ENCODE results near the gene SLC18A2. TPM values are rescaled to one million over a fixed set of nuclear protein-coding genes. Genes with fewer than 3 reads are reported as not detected.

Gene SLC18A2
- polyA plus RNA-seq, 1 experiment: not detected

DNA sequence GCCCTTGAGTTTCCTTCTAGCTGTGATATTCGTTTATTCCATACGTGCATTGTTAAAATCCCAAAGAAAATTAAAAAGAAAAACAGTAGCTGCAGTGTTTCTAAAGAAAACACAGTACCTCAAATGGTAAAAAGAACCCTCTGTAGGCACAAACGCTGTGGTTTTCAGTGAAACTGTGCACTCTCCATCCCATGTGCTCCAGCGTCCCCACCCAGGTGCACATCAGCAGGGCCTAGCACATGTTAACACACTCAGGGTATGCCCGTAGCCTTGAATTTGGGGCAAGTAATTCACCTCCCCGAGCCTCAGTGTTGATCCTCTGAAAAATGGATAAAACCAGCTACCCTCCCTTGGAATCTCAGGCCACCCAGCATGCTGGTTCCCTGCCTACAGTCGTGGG lies 9.5 kb downstream of the SLC18A2 start:
- peaks cover 3% of the 10 kb centered on the region for H3K27me3 ChIP-seq (ENCODE audit: control insufficient read depth, insufficient read depth, low read length)
- POLR2A ChIA-PET: interaction anchor here (0.6 kb wide), 1 partner anchor 518 kb away, joined by 3 read pairs; no protein-coding TSS in a partner anchor
- no peak for DNase-seq (ENCODE audit: low read depth)
- H3K36me3 ChIP-seq (ENCODE audit: control insufficient read depth, insufficient read depth, low read length): no peaks in the 10 kb centered on the region
- H3K4me3 ChIP-seq (ENCODE audit: low read depth, low read length): no peak overlapping the region
- TF ChIP-seq, protein P1, sequence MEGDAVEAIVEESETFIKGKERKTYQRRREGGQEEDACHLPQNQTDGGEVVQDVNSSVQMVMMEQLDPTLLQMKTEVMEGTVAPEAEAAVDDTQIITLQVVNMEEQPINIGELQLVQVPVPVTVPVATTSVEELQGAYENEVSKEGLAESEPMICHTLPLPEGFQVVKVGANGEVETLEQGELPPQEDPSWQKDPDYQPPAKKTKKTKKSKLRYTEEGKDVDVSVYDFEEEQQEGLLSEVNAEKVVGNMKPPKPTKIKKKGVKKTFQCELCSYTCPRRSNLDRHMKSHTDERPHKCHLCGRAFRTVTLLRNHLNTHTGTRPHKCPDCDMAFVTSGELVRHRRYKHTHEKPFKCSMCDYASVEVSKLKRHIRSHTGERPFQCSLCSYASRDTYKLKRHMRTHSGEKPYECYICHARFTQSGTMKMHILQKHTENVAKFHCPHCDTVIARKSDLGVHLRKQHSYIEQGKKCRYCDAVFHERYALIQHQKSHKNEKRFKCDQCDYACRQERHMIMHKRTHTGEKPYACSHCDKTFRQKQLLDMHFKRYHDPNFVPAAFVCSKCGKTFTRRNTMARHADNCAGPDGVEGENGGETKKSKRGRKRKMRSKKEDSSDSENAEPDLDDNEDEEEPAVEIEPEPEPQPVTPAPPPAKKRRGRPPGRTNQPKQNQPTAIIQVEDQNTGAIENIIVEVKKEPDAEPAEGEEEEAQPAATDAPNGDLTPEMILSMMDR (IDR thresholded peaks at IDR 0.05; ENCODE audit: insufficient read depth, low read depth, low read length): no peak
- CTCF ChIA-PET: interaction anchor here (0.9 to 4.1 kb wide), 2 partner anchors 33 to 34 kb away, joined by 3 to 18 read pairs; no protein-coding TSS in a partner anchor

DNA sequence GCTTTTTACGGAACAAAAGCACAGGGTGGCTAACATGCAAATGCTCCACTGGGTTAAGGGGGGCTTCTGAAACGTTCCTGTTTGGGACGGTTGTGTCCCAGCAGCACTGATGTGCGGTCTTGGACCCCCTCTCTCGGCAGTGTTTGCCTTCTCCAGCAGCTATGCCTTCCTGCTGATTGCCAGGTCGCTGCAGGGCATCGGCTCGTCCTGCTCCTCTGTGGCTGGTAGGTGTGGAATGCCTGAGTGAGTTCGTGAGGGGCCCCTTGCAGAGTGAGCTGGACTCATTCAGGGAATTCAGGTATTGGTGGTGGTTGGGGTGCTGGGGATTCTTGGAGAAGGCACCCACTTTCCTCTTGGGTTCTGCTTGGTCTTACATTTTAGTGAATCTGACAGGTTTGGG lies 13.0 kb downstream of the SLC18A2 start:
- Histone ChIP-seq H3K4me3 (ENCODE audit: low read depth, low read length) (no peak overlapping the region), H3K27me3 (ENCODE audit: control insufficient read depth, insufficient read depth, low read length) (peaks cover 5% of the 10 kb centered on the region), H3K36me3 (ENCODE audit: control insufficient read depth, insufficient read depth, low read length) (no peaks in the 10 kb centered on the region)
- TF ChIP-seq, protein P1 (IDR thresholded peaks at IDR 0.05; ENCODE audit: insufficient read depth, low read depth, low read length): no peak
- ChIA-PET CTCF (interaction anchor here (0.9 to 1.0 kb wide), 2 partner anchors 27 to 66 kb away, joined by 3 read pairs; no protein-coding TSS in a partner anchor), POLR2A (no interaction called here)
- DNase-seq (ENCODE audit: low read depth): no peak

DNA sequence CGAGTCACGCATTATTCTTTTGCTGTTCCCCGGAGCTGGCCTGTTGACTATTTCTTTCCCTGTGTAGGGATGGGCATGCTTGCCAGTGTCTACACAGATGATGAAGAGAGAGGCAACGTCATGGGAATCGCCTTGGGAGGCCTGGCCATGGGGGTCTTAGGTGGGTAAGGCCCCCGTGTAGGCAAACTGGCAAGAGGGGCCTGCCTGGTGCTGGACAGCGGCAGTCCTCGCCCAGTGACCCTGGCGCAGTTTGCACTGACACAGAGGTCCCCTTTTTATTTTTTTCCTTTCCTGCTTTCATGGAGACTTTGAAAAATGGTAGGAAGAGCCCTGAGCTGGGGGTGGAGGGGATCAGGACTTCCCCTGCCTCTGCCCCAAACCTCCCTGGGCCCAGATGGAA lies 13.4 kb downstream of the SLC18A2 start:
- TF ChIP-seq, protein P1 (IDR thresholded peaks at IDR 0.05; ENCODE audit: insufficient read depth, low read depth, low read length): no peak
- POLR2A ChIA-PET: no interaction called here
- Histone ChIP-seq H3K4me3 (ENCODE audit: low read depth, low read length) (no peak overlapping the region), H3K27me3 (ENCODE audit: control insufficient read depth, insufficient read depth, low read length) (peaks cover 3% of the 10 kb centered on the region), H3K36me3 (ENCODE audit: control insufficient read depth, insufficient read depth, low read length) (no peaks in the 10 kb centered on the region)
- CTCF ChIA-PET: interaction anchor here (0.9 to 1.0 kb wide), 2 partner anchors 27 to 66 kb away, joined by 3 read pairs; no protein-coding TSS in a partner anchor
- no peak for DNase-seq (ENCODE audit: low read depth)

DNA sequence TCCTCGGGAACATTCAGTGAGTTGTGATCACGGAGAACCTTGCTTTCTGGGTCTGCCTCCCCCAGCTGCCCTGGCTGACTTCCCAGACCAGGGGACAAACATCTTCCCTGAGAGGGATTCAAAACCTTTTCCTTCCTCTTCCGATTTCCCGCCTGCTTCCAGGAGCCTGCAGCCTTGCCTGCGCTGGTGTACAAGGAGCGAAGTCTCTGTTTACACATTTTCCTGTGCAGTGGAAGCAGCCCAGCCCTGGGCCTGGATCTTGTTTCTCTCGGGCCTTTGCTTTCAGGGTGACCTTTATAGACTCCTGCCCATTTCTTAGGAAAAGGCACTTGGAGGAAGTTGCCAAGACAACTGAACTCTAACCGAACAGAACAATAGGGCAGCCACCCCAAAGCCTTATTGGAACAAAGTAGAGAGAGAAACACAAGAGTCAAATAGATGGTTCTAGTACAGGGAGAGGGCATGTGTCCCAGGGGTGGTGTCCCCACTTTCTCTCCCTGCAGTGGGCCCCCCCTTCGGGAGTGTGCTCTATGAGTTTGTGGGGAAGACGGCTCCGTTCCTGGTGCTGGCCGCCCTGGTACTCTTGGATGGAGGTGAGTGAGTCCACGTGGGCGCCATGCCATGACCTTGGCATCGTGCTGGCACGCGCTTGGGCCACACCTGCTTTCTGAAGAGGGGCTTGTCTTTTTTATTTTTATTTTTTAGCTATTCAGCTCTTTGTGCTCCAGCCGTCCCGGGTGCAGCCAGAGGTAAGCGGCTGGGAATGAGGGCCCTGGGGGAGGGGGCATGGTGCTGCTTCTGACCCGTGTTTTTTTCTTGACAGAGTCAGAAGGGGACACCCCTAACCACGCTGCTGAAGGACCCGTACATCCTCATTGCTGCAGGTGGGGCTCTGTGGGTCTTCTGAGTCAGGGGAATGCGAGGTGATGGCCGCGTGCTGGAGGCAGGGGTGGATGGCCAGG lies 14.1 kb downstream of the SLC18A2 start:
- Histone ChIP-seq H3K4me3 (ENCODE audit: low read depth, low read length) (no peak overlapping the region), H3K27me3 (ENCODE audit: control insufficient read depth, insufficient read depth, low read length) (peaks cover 3% of the 10 kb centered on the region; the same call in 1 of the 2 replicates), H3K36me3 (ENCODE audit: control insufficient read depth, insufficient read depth, low read length) (no peaks in the 10 kb centered on the region)
- CTCF ChIA-PET: interaction anchor here (0.6 kb wide), 1 partner anchor 11 kb away, joined by 3 read pairs; no protein-coding TSS in a partner anchor
- POLR2A ChIA-PET: no interaction called here
- TF ChIP-seq, protein P1 (IDR thresholded peaks at IDR 0.05; ENCODE audit: insufficient read depth, low read depth, low read length): no peak
- DNase-seq (ENCODE audit: low read depth): no peak

DNA sequence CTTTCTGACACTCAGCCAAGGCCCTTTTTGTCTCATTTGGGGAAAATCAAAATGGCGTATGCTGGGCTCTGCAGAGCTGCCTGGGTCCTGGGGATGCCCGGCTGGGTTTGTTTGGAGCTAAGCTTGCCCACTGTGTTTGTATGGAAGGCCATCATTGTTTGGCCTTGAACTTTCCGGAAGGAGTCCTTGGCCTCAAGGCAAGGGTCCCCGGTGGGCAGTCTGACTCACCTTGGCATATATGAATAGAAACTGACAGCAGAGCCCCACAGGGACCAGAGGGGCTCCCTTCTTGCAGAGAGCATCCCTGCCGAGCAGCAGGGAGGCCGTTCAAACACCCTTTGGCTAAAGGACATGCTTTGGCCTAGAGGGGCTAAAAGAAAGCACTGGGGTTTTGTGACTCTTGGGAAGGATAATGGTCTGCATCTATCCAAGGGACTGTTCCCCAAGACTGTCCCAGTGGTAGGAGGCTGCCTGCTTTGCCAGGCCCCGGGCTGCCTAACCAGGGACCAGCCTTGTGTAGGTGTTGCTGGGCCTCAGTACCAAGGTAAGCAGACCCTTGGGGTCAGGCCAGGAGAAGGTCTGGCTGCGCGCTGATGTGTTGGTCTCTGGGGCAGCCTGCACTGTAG lies 15.0 kb downstream of the SLC18A2 start:
- no peak for DNase-seq (ENCODE audit: low read depth)
- ChIA-PET POLR2A (no interaction called here), CTCF (no interaction called here)
- Histone ChIP-seq H3K36me3 (ENCODE audit: control insufficient read depth, insufficient read depth, low read length) (no peaks in the 10 kb centered on the region), H3K4me3 (ENCODE audit: low read depth, low read length) (no peak overlapping the region), H3K27me3 (ENCODE audit: control insufficient read depth, insufficient read depth, low read length) (peaks cover 3% of the 10 kb centered on the region; the same call in 1 of the 2 replicates)
- TF ChIP-seq, protein P1 (IDR thresholded peaks at IDR 0.05; ENCODE audit: insufficient read depth, low read depth, low read length): no peak
